ENCODE measurements around the gene C20orf96. TPM values are rescaled to one million over a fixed set of nuclear protein-coding genes. Genes with fewer than 3 reads are reported as not detected.
A peak's percentile ranks its signal among the peaks of the same experiment; 100 is the strongest.

C20orf96 gene
- total RNA-seq, 4 donors from 2014 or later: 1.7 to 2.6 (median 2.3) TPM

DNA sequence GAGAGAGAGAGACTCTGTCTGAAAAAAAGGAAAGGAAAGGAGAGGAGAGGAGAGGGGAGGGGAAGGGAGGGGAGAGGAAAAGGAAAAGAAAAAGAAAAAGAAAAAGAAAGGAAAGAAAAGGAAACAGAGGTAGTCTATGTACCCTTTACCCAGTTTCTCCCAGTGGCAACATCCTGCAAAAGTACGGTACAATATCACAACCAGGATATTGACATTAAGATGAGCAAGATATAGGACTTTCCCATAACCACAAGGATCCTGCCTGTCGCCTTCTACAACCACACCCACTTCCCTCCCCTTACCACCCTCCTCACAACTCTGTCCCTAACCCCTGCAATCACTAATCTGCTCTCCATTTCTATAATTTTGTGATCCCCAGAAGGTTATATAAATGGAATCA, 4.0 kb downstream of the C20orf96 start:
- Histone ChIP-seq H3K27ac (replicated peaks in 1 of 4) (no peak overlapping the region), H3K9me3 (no peaks in the 10 kb centered on the region), H3K4me1 (peaks cover 9 to 19% (median 17%) of the 10 kb centered on the region in 4 donors), H3K27me3 (no peaks in the 10 kb centered on the region), H3K4me3 (no peak overlapping the region), H3K36me3 (peaks cover 0 to 13% (median 8%) of the 10 kb centered on the region in 4 donors)
- intact Hi-C loops (cut with DNase I): no loop called here
- no peak for TF ChIP-seq POLR2A (IDR thresholded peaks at IDR 0.05; ENCODE audit: low read depth)
- TF ChIP-seq, protein P1, sequence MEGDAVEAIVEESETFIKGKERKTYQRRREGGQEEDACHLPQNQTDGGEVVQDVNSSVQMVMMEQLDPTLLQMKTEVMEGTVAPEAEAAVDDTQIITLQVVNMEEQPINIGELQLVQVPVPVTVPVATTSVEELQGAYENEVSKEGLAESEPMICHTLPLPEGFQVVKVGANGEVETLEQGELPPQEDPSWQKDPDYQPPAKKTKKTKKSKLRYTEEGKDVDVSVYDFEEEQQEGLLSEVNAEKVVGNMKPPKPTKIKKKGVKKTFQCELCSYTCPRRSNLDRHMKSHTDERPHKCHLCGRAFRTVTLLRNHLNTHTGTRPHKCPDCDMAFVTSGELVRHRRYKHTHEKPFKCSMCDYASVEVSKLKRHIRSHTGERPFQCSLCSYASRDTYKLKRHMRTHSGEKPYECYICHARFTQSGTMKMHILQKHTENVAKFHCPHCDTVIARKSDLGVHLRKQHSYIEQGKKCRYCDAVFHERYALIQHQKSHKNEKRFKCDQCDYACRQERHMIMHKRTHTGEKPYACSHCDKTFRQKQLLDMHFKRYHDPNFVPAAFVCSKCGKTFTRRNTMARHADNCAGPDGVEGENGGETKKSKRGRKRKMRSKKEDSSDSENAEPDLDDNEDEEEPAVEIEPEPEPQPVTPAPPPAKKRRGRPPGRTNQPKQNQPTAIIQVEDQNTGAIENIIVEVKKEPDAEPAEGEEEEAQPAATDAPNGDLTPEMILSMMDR (IDR thresholded peaks at IDR 0.05): no peak
- TF ChIP-seq EP300 (IDR thresholded peaks at IDR 0.05): no peak
- TF ChIP-seq POLR2AphosphoS5 (IDR thresholded peaks at IDR 0.05): no peak
- DNase-seq (ENCODE audit: extremely low spot score): no peak
- 88% methylated on average over 2 of the region's 2 CpGs for WGBS

DNA sequence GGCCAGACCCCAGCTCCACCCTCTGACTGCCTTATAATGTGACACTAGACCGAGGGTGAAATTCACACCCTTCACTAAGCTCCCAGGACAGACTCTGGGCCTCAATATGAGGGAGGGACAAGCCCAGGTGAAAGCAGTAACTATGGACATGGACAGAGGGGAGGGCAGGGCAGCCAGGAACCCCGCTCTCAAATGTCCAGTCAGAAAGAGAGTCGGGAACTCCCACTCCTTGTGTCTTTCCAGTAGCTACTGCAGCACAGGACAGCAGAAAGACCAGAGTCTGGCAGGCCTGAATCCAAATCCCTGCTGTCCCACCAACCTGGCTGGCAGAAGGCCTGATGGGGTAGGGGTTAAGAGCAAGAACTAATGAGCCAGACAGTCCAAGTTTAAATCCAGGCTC, 6.4 kb downstream of the C20orf96 start:
- Histone ChIP-seq H3K27me3 (no peaks in the 10 kb centered on the region), H3K27ac (replicated peaks in 1 of 4) (no peak overlapping the region), H3K36me3 (peaks cover 0 to 28% (median 17%) of the 10 kb centered on the region in 4 donors), H3K9me3 (no peaks in the 10 kb centered on the region), H3K4me1 (peaks cover 0 to under 1% (median 0%) of the 10 kb centered on the region in 4 donors), H3K4me3 (no peak overlapping the region)
- 90% methylated on average over 3 of the region's 3 CpGs for WGBS
- TF ChIP-seq, protein P1 (IDR thresholded peaks at IDR 0.05): no peak
- TF ChIP-seq POLR2AphosphoS5 (IDR thresholded peaks at IDR 0.05) (no peak), POLR2A (IDR thresholded peaks at IDR 0.05; ENCODE audit: low read depth) (no peak), EP300 (IDR thresholded peaks at IDR 0.05) (no peak)
- DNase-seq (ENCODE audit: extremely low spot score): no peak
- intact Hi-C loops (cut with DNase I): no loop called here

DNA sequence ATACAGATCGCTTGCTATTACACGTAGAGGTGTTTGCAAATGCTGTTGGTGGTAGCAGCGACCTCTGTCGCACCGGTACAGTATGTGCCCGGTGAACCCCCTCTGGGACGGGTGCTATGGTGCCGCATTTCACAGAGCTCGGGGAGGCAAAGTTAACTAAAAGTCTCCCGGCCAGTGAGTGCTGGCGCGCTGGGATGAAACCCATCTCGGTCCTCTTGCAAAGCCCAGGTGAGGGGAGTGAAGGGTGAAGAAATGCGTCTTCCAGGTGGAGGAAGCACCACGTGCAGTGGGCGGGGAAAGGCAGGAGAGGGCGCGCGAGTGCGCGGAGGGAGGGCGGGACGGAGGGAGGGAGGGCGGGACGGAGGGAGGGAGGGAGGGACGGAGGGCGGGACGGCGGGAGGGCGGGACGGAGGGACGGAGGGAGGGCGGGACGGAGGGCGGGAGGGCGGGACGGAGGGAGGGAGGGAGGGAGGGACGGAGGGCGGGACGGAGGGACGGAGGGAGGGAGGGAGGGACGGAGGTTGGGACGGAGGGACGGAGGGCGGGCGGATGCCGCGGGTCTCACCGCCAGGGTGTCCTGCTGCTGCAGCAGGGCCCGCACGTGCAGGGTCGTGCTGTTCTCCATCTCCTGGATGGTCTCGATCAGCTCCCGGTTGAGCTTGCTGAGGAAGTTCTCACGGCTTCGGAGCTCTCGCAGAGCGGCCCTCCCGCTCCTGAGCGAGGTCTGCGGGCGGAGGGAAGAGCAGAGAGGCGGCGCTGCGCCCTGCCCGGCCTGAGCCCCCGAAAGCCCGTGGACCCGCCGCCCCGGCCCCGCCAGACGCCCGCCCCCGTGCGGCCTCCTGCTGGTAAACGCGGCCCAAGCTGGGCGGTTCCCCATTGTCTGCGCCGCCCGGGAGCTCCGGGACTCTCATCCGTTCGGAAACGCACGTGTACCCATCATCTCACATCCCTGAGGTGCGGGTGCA, 11.7 kb downstream of the C20orf96 start:
- WGBS: 91% methylated on average over 37 of the region's 88 CpGs
- Histone ChIP-seq H3K36me3 (peaks cover 8 to 66% (median 50%) of the 10 kb centered on the region in 4 donors), H3K4me1 (no peaks in the 10 kb centered on the region), H3K27ac (replicated peaks in 1 of 4) (peak overlapping the region in 1 of 4 donors; percentile 31), H3K4me3 (peak overlapping the region in 2 of 4 donors; percentile 31 to 52), H3K27me3 (no peaks in the 10 kb centered on the region), H3K9me3 (no peaks in the 10 kb centered on the region)
- intact Hi-C loops (cut with DNase I): no loop called here
- no peak for TF ChIP-seq POLR2A (IDR thresholded peaks at IDR 0.05; ENCODE audit: low read depth)
- TF ChIP-seq, protein P1 (IDR thresholded peaks at IDR 0.05): peak in 1 of 3 experiments; percentile 17
- no peak for DNase-seq (ENCODE audit: extremely low spot score)

DNA sequence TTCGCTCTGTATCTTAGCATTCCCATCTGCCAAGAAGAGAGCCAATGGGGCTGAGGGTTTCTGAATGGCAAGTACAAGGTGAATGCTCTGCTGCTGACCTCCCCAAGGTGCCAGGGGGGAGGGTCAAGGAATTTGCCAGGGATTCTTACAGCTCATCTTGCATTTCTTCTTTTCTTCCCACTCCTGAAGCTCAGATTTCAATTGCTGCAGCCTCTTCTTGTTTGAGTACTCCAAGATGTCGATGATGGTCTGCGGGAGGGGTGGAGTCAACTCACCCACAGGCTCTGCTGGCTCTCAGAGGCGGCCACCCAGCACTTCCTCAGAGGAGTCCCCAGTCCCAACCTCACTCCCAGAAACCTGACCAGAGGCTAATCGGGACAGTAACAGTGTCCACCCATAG, 12.4 kb downstream of the C20orf96 start:
- intact Hi-C loops (cut with DNase I): no loop called here
- Histone ChIP-seq H3K4me3 (no peak overlapping the region), H3K36me3 (peaks cover 8 to 59% (median 48%) of the 10 kb centered on the region in 4 donors), H3K9me3 (no peaks in the 10 kb centered on the region), H3K27me3 (no peaks in the 10 kb centered on the region), H3K4me1 (no peaks in the 10 kb centered on the region), H3K27ac (replicated peaks in 1 of 4) (no peak overlapping the region)
- no peak for DNase-seq (ENCODE audit: extremely low spot score)
- TF ChIP-seq POLR2A (IDR thresholded peaks at IDR 0.05; ENCODE audit: low read depth) (no peak), EP300 (IDR thresholded peaks at IDR 0.05) (no peak), POLR2AphosphoS5 (IDR thresholded peaks at IDR 0.05) (no peak)
- TF ChIP-seq, protein P1 (IDR thresholded peaks at IDR 0.05): no peak
- WGBS: 93% methylated on average over 4 of the region's 5 CpGs

All from esophagus muscularis mucosa (tissue), 4 donors.